Head of caudate nucleus (tissue), 42 donors: ENCODE measurements around the gene AGPAT3.

Experiments
- DNase-seq, 42 donors: peaks; one replicate each; pipeline versions ENCODE4 v3.0.0 to v3.0.0-alpha.2; 2020 to 2021; ENCODE audit warnings: mixed read lengths in 7 of 42
- intact Hi-C: fragments of 100-400 bp; cut with DNase I; formaldehyde crosslinking; loops from one replicate; pipeline ENCODE4 v1.15.0; 2022

Gene AGPAT3

DNA sequence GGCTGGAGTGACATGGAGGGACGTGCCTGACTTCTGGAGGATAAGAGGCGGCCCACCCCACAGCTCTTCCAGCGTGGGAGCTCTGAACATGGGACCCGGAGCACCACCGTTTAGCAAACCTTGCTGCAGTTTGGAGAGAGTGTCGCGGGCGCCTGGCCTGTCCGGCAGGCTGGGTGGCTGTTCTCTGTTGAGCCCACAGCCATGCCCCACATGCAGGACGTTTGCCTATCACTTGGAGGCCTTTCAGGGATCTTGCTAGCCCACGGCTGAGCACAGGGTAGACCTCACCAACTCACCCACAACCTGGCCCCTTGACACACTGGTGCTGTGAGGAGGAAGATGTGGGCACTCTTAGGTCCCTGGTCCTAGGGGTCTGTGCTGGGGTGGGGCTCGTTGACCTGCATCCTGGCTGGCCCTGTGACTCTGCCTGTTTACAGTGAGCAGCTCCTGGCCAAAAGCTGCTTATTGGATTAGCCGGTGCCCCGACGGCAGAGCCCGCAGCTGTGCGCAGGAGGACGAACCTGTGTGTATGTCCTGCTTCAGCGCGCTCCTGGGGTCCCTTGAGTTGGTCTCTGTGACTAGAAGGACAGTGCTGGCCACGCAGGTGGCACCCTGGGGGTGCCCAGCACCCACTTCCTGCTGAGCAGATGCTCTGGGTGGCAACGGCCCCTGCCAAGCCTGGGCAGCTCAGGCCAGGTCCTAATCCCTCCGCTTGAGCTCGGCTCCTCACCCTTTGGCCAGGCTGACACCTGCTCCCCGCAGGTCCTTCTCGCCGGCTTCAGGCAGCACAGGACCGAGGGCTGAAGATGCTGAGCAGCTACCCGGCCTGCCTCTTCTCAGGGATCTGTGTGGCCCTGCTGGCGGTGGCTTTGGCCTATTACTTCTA lies 74.7 kb downstream of the AGPAT3 start:
- intact Hi-C loops: loop anchor here (5.0 kb wide), 1 partner anchor 137 kb away; no protein-coding TSS in a partner anchor

DNA sequence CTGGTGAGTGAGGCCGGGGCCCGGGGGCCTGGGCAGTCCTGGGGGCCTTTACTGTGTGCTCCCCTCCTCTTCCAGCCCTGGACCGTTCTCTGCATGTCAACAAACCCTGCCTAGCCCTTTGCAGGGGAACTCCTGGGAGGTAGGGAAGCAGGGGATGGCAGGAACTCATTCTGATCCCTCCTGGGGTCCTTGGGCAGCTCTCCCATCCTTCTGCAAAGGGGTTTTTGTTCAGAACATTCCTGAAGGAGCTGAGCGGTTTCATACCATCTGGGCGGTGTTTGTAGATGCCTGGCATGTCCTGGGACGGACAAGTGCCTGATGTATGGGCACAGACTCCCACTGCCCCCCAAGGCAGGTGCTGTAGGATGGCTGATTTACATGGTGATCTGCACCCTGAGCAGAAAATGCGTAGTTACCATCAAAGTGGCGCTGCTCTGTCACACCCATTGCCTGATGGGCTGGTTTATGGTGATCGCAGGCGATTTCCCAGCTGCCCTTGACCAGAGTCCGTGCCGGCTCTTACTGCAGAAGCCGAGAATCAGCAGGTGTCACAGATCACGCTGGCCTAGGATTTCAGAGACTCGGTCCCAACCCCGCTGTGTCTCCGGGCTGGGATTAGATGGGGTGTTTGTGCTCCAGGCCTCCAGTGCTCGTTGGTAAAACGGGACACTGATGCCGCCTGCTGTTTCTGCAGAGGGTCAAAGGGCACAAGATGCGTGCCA lies 75.5 kb downstream of the AGPAT3 start:
- DNase-seq: no peak
- intact Hi-C loops: no loop called here

More for the DNA sequence above, 74.7 kb downstream of the AGPAT3 start:
- no peak for DNase-seq

- no peak for DNase-seq
- intact Hi-C loops: no loop called here
Observed at GRCh38 chr21:43942201-43942600, 77.2 kb downstream of the AGPAT3 start.

- DNase-seq: no peak
- intact Hi-C loops: no loop called here
Observed at GRCh38 chr21:43942621-43943020, 77.6 kb downstream of the AGPAT3 start.

DNA sequence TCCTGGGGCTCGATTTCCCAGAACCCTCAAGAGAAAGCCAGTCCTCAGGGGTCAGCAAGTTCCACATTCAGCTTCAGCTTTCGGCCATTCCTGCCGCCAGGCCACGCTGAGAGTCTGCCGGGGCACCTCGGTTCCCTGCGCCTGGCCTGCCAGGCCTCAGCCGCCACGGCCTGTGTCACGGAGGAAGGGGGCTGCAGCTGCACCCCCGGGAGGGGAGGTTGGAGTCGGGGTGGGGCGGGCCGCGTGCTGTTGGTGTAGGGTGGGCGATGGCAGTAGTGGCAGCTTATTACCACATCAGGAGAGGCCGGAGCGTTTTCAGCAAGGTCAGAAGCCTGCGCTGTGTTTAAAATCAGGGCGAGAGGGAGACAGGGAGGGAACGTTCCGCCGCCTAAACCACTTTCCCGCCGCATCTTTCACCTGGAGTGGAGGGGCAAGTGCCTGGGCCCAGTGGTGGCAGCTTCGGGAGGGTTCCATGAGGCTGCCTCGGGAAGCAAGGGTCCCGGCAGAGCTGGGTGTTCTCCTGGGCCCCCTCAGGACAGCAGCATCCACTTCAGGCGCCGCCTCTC lies 78.6 kb downstream of the AGPAT3 start:
- DNase-seq: no peak
- intact Hi-C loops: no loop called here

GRCh38 chr21:43944078-43944633 lies 79.1 kb downstream of the AGPAT3 start:
- DNase-seq: no peak
- intact Hi-C loops: no loop called here

- intact Hi-C loops: no loop called here
- DNase-seq: no peak
Observed at GRCh38 chr21:43944757-43945156, 79.7 kb downstream of the AGPAT3 start.

GRCh38 chr21:43948740-43949498 lies 83.9 kb downstream of the AGPAT3 start:
- DNase-seq: no peak
- intact Hi-C loops: no loop called here

GRCh38 chr21:43949499-43950208 lies 84.6 kb downstream of the AGPAT3 start:
- DNase-seq: no peak
- intact Hi-C loops: no loop called here

DNA sequence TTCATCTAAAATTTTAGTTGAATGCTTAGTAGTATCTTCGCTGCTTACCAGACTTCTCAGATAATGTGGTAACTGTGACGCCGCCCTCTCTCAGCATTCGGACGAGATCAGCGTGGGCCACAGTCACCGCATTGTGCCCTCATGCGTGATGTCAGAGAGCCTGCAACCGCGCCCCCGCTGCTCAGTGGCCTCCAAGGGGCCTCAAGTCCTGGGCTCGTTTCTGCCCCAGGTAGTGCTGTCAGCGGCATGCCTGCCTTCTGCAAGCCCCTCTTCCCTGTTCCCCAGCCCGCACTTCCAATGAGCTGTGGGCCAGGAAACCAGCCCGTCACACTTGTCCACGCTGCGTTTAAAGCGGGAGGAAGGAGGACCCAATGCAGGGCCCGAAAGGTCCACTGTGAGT lies 85.5 kb downstream of the AGPAT3 start:
- DNase-seq: no peak
- intact Hi-C loops: no loop called here

- no peak for DNase-seq
- intact Hi-C loops: no loop called here
Observed at GRCh38 chr21:43950936-43951335, 85.9 kb downstream of the AGPAT3 start.

DNA sequence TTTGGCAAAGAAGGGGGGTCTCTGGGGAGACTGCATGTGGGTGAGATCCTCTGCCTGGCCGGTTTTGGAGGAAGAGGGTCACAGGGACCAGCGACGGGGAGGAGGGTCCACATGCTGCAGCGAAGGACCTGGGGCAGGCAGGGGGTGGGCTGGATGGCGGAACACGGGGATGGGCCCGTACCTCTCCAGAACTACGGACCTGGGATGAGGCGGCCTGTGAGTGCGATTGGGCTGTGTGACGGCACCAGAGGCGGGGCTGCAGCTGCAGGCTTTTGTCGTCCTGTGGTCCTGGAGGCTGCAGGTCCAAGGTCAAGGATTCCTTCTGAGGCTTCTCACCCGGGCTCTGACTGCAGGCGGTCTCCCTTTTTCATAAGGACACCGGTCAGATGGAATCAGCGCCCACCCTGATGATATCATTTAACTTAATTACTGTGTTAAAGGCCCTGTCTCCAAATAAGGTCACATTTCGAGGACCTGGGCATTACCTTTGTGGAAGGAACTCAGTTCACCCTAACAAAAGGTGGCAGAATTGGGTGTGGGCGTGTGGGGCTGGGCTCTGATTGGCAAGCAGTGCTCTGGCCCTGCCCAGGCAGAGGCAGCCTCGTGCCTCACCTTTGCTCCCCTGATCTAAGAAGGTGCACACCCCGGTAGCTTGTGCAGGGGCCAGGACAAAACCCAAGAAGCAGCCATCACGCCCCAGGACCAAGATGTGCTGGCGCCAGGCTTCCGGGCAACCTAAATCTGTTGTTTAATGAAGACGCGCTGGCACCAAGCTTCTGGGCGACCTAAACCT lies 87.1 kb downstream of the AGPAT3 start:
- no peak for DNase-seq
- intact Hi-C loops: no loop called here

DNA sequence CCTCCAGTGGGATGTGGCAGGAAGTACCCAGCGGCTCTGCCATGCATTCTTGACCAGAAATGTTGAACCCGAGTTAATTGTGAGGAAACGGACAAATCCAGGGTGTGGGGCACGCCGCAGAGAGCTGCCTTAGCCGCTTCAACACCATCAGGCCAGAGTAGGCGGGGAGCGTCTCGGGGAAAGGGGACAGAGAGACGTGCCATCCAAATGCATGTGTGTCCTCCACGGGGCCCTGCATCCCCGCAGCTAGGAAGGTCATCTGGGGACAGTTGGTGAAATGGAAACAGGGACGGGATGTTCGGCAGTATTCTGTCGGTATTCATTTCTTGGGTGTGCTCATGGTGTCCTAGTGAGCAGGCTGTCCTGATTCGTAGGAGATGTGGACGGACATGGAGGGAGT lies 88.0 kb downstream of the AGPAT3 start:
- DNase-seq: no peak
- intact Hi-C loops: no loop called here

GRCh38 chr21:43954042-43954441 lies 89.0 kb downstream of the AGPAT3 start:
- DNase-seq: no peak
- intact Hi-C loops: no loop called here

DNA sequence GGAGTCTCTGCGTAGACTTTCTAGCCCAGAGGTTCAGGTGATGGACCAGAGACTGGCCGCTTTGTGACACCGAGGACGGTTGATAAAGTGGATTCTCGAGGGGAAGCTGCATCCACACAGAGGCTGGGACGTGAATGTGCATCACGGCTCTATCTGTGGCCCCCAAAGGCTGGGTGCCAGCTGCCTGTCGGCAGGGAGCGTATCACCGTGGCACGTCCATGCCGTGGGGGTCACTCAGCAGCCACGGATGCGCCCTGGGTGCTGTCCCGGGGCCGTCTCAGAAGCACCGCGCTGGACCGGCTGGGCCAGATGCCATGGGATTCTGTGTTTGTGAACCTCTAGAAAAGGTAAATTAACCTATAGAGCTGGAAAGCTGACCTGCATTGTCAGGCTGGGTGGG lies 89.9 kb downstream of the AGPAT3 start:
- intact Hi-C loops: no loop called here
- DNase-seq: no peak

DNA sequence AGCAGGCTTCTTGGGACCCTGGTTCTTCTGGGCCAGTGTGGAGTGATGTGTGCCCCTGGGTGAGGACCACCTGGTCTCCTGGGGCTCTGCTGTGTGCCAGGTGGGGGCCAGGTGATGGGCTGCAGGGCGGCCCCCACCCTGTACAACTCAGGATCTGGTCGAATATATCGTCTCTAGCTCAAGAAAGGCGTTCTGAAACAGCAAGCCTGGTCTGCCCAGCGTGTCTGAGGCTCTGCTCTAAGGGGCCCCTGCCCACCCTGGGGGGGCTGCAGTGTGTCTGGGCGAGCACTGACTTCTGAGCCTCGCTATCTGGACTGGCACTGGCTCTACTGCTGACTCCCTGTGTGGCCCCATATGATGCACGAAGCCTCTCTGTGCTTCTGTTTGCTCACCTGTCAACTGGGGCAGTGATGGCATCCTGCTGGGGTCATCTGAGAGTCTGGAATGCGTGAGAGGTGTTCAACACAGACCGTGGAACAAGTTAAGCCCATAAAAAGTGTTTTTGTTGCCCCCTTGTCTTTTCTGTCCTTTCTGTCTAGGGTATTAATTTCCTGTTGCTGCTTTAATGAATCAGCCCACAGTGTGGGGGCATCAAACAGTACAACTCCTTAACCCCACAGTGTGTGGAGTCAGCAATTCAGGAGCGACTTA lies 91.1 kb downstream of the AGPAT3 start:
- DNase-seq: peak in 1 of 42 donors; percentile 33
- intact Hi-C loops: no loop called here

GRCh38 chr21:43956670-43957035 lies 91.6 kb downstream of the AGPAT3 start:
- intact Hi-C loops: no loop called here
- no peak for DNase-seq
